PC-9 (cell line): ENCODE results near the gene CAPN15. TPM values are rescaled to one million over a fixed set of nuclear protein-coding genes. Genes with fewer than 3 reads are reported as not detected.

Source experiments
- BruUV-seq: library from RNA; stranded (reverse); fragments of 400-500 nt; replicated peaks from 2 replicates; lab custom pipeline; 2021; lab: Mats Ljungman, UMichigan
- CTCF ChIA-PET: fragments of 300-600 bp; sonication (Branson Sonifier 250); formaldehyde crosslinking; loops from one replicate; lab custom pipeline; 2022; ENCODE audit warnings: antibody characterized with exemption; lab: Charles Lee
- POLR2A ChIA-PET: fragments of 300-600 bp; sonication (Branson Sonifier 250); formaldehyde crosslinking; loops from one replicate; lab custom pipeline; 2022; ENCODE audit warnings: antibody characterized with exemption; ENCODE audit not compliant: unreplicated experiment; lab: Charles Lee
- DNase-seq, 2 experiments: peaks; one replicate each; pipeline versions ENCODE4 v3.0.0 to v3.0.0-alpha.2; 2015 to 2022; ENCODE audit warnings: mixed read lengths in 1 of 2
- H2AFZ ChIP-seq: fragments of 200-600 bp; sonication (generic); 2 replicates; pipeline ENCODE4 v1.8.1; 2017; ENCODE audit warnings: antibody characterized with exemption
- H3F3A ChIP-seq: fragments of 200-600 bp; sonication (generic); 2 replicates; pipeline ENCODE4 v1.8.1; 2017; ENCODE audit warnings: antibody characterized with exemption, mild to moderate bottlenecking, low read depth; ENCODE audit not compliant: insufficient read depth
- H3K27ac ChIP-seq: fragments of 200-600 bp; sonication (generic); 2 replicates; pipeline ENCODE4 v1.6.1; 2016; ENCODE audit warnings: mixed run types
- H3K27me3 ChIP-seq: fragments of 200-600 bp; sonication (generic); 2 replicates; pipeline ENCODE4 v1.6.1; 2016; ENCODE audit warnings: low read depth, mixed run types; ENCODE audit not compliant: insufficient read depth
- H3K36me3 ChIP-seq: fragments of 200-600 bp; sonication (generic); 2 replicates; pipeline ENCODE4 v1.6.1; 2016; ENCODE audit warnings: low read depth, mixed run types
- H3K4me1 ChIP-seq: fragments of 200-600 bp; sonication (generic); replicated peaks from 2 replicates; pipeline ENCODE4 v1.6.1; 2016; ENCODE audit warnings: mixed run types; ENCODE audit not compliant: insufficient read depth
- H3K4me2 ChIP-seq: fragments of 200-600 bp; sonication (generic); 2 replicates; pipeline ENCODE4 v1.6.1; 2017; ENCODE audit warnings: mixed run types
- H3K4me3 ChIP-seq: fragments of 200-600 bp; sonication (generic); 2 replicates; pipeline ENCODE4 v1.6.1; 2016; ENCODE audit warnings: mixed run types
- H3K79me2 ChIP-seq: fragments of 200-600 bp; sonication (generic); 2 replicates; pipeline ENCODE4 v1.6.1; 2017; ENCODE audit warnings: low read depth, mixed run types
- H3K9me2 ChIP-seq: fragments of 200-600 bp; sonication (generic); 2 replicates; pipeline ENCODE4 v1.8.1; 2017; ENCODE audit warnings: mild to moderate bottlenecking; ENCODE audit not compliant: insufficient read depth
- H3K9me3 ChIP-seq: fragments of 200-600 bp; sonication (generic); 2 replicates; pipeline ENCODE4 v1.8.1; 2016; ENCODE audit warnings: low read depth; ENCODE audit not compliant: insufficient read depth
- H4K20me1 ChIP-seq: fragments of 200-600 bp; sonication (generic); 2 replicates; pipeline ENCODE4 v1.8.1; 2017; ENCODE audit not compliant: insufficient read depth
- CTCF ChIP-seq: fragments of 200-600 bp; sonication (generic); conservative IDR thresholded peaks from 2 replicates; pipeline ENCODE4 v1.6.1; 2017; ENCODE audit warnings: mixed run types, antibody characterized with exemption, mild to moderate bottlenecking, moderate library complexity
- EZH2 ChIP-seq: fragments of 200-600 bp; sonication (generic); IDR thresholded peaks from 2 replicates; pipeline ENCODE4 v1.8.0; 2017; ENCODE audit warnings: antibody characterized with exemption, low read depth
- intact Hi-C: fragments of 100-400 bp; cut with micrococcal nuclease; formaldehyde crosslinking; loops from one replicate; pipeline ENCODE4 v1.10.0; 2022; ENCODE audit not compliant: unreplicated experiment
- total RNA-seq: library from RNA; stranded (reverse); gene quantifications from 2 replicates; pipeline ENCODE4 v1.2.3, GENCODE V29; 2021

CAPN15 gene
- total RNA-seq, 1 experiment from 2014 or later, result 66.8 TPM

- no peaks in the 10 kb centered on the region for H3K36me3 ChIP-seq
- POLR2A ChIA-PET, result no interaction called here
- no peaks in the 10 kb centered on the region for H4K20me1 ChIP-seq
- H3K4me1 ChIP-seq, result no peaks in the 10 kb centered on the region
- H3F3A ChIP-seq, result no peaks in the 10 kb centered on the region
- H2AFZ ChIP-seq, result no peak overlapping the region
- no peak overlapping the region for H3K27ac ChIP-seq
- H3K79me2 ChIP-seq, result no peaks in the 10 kb centered on the region
- no TSS peak for BruUV-seq
- DNase-seq, result no peak
- TF ChIP-seq CTCF (no peak), EZH2 (no peak)
- no peaks in the 10 kb centered on the region for H3K9me2 ChIP-seq
- H3K4me2 ChIP-seq, result no peak overlapping the region
- H3K27me3 ChIP-seq, result no peaks in the 10 kb centered on the region
- CTCF ChIA-PET, result no interaction called here
- intact Hi-C loops, result no loop called here
- H3K9me3 ChIP-seq, result no peaks in the 10 kb centered on the region
- H3K4me3 ChIP-seq, result no peak overlapping the region
Observed at GRCh38 chr16:557463-558297, 30.2 kb downstream of the CAPN15 start.

- POLR2A ChIA-PET, result interaction anchor here (0.5 kb wide), 1 partner anchor 138 kb away, joined by 14 read pairs; no protein-coding TSS in a partner anchor
- DNase-seq, result peak in 1 of 2 experiments; percentile 43
- Histone ChIP-seq H2AFZ (no peak overlapping the region), H4K20me1 (no peaks in the 10 kb centered on the region), H3K4me3 (no peak overlapping the region), H3K27ac (no peak overlapping the region), H3K4me1 (0 out of 2 replicates have a peak, but pooled peaks cover 3% of the 10 kb centered on the region), H3F3A (no peaks in the 10 kb centered on the region), H3K36me3 (no peaks in the 10 kb centered on the region), H3K4me2 (no peak overlapping the region), H3K9me3 (no peaks in the 10 kb centered on the region), H3K27me3 (no peaks in the 10 kb centered on the region), H3K79me2 (no peaks in the 10 kb centered on the region), H3K9me2 (no peaks in the 10 kb centered on the region)
- intact Hi-C loops, result no loop called here
- BruUV-seq, result no TSS peak
- CTCF ChIA-PET, result no interaction called here
- TF ChIP-seq CTCF (no peak), EZH2 (no peak)
Observed at GRCh38 chr16:558298-559020, 30.9 kb downstream of the CAPN15 start.

- CTCF ChIA-PET, result no interaction called here
- no peak overlapping the region for H3K4me2 ChIP-seq
- no peaks in the 10 kb centered on the region for H4K20me1 ChIP-seq
- no peaks in the 10 kb centered on the region for H3K79me2 ChIP-seq
- DNase-seq, result no peak
- H3K9me3 ChIP-seq, result no peaks in the 10 kb centered on the region
- 0 out of 2 replicates have a peak, but pooled peaks cover 4% of the 10 kb centered on the region for H3K4me1 ChIP-seq
- intact Hi-C loops, result no loop called here
- H3K27ac ChIP-seq, result no peak overlapping the region
- no peaks in the 10 kb centered on the region for H3K27me3 ChIP-seq
- H3K36me3 ChIP-seq, result no peaks in the 10 kb centered on the region
- TF ChIP-seq CTCF (no peak), EZH2 (no peak)
- H3F3A ChIP-seq, result no peaks in the 10 kb centered on the region
- BruUV-seq, result no TSS peak
- H2AFZ ChIP-seq, result no peak overlapping the region
- H3K4me3 ChIP-seq, result no peak overlapping the region
- H3K9me2 ChIP-seq, result no peaks in the 10 kb centered on the region
- POLR2A ChIA-PET, result interaction anchor here (0.5 kb wide), 1 partner anchor 139 kb away, joined by 14 read pairs; no protein-coding TSS in a partner anchor
Observed at GRCh38 chr16:559021-559380, 31.5 kb downstream of the CAPN15 start.
